BLaER1 treated with 17β-estradiol and CSF1 and Interleukin-3, amounts not matched to agents 10 nM and 100 nM (cell line): ENCODE data around the gene NDUFB11.

Experiments used
- H3K27ac ChIP-seq, 11 experiments: shearing (Covaris generic); formaldehyde crosslinking; 2 replicates each; pipeline ENCODE4 v1.8.1; 2022
- H3K27me3 ChIP-seq, 11 experiments: shearing (Covaris generic); formaldehyde crosslinking; 2 replicates each; pipeline ENCODE4 v1.8.1; 2022
- H3K36me3 ChIP-seq, 11 experiments: shearing (Covaris generic); formaldehyde crosslinking; 2 replicates each; pipeline ENCODE4 v1.8.1; 2022
- H3K4me1 ChIP-seq, 10 experiments: shearing (Covaris generic); formaldehyde crosslinking; 2 replicates each; pipeline ENCODE4 v1.8.1; 2022
- H3K4me2 ChIP-seq, 11 experiments: shearing (Covaris generic); formaldehyde crosslinking; 2 replicates each; pipeline ENCODE4 v1.8.1; 2022
- H3K4me3 ChIP-seq, 10 experiments: shearing (Covaris generic); formaldehyde crosslinking; 2 replicates each; pipeline ENCODE4 v1.8.1; 2022
- H3K9ac ChIP-seq, 11 experiments: shearing (Covaris generic); formaldehyde crosslinking; 2 replicates each; pipeline ENCODE4 v1.8.1; 2022
- H3K9me3 ChIP-seq, 11 experiments: shearing (Covaris generic); formaldehyde crosslinking; replicated peaks in 1 of 11; 2 replicates each; pipeline ENCODE4 v1.8.1; 2022
- H4K20me1 ChIP-seq, 11 experiments: shearing (Covaris generic); formaldehyde crosslinking; 2 replicates each; pipeline ENCODE4 v1.8.1; 2022
- Cebpa-rat ChIP-seq, 11 experiments: shearing (Covaris generic); IDR thresholded peaks; 2 replicates each; pipeline ENCODE4 v1.8.1; 2022

The NDUFB11 gene

DNA sequence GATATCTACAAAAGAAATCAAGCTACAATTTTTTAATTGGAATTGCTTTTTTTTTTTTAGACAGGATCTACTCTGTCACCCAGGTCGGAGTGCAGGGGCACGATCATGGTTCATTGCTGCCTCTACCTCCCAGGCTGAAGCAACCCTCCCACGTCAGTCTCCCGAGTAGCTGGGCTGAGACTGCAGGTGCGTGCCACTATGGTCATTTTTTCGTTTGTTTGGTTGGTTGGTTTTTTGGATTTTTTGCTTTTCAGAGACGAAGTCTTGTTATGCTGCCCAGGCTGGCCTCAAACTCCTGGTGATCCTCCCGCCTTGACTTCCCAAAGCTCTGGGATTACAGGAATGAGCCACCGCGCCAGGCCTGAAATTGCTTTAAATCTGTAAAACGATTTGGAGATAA lies 50.6 kb downstream of the NDUFB11 start:
- Histone ChIP-seq H3K9ac (no peak overlapping the region), H4K20me1 (no peaks in the 10 kb centered on the region), H3K4me1 (peaks cover 0 to 19% (median 7%) of the 10 kb centered on the region in 10 experiments; a peak in 7 of 20 replicates), H3K36me3 (no peaks in the 10 kb centered on the region), H3K27me3 (peaks cover 0 to 4% (median 0%) of the 10 kb centered on the region in 11 experiments; a peak in 2 of 22 replicates), H3K4me3 (no peak overlapping the region), H3K27ac (no peak overlapping the region), H3K4me2 (no peak overlapping the region), H3K9me3 (no peaks in the 10 kb centered on the region)
- no peak for TF ChIP-seq Cebpa-rat (IDR thresholded peaks at IDR 0.05)

DNA sequence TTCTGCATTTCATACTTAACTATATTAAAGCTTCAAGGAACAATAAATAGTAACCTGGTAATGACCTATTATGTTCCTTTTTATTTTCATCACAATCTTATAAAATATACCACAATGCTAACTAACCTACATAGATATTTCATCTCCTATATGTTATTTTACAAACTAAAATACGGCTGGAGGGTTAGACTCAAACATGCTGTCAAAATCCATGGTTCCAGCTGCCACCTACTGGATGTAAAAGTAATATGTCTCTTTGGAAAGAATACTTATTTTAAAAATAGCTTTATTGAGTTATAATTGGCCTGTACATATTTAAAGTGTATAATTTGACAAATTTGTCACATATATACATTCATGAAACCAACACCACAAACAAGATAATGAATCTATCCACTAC lies 51.3 kb downstream of the NDUFB11 start:
- Histone ChIP-seq H3K9ac (no peak overlapping the region), H3K27ac (no peak overlapping the region), H3K4me2 (no peak overlapping the region), H3K27me3 (peaks cover 0 to 4% (median 0%) of the 10 kb centered on the region in 11 experiments; a peak in 2 of 22 replicates), H4K20me1 (no peaks in the 10 kb centered on the region), H3K4me3 (no peak overlapping the region), H3K9me3 (no peaks in the 10 kb centered on the region), H3K36me3 (no peaks in the 10 kb centered on the region), H3K4me1 (peaks cover 0 to 19% (median 7%) of the 10 kb centered on the region in 10 experiments; a peak in 7 of 20 replicates)
- no peak for TF ChIP-seq Cebpa-rat (IDR thresholded peaks at IDR 0.05)
